ENCODE results near the gene FOXO4.

The FOXO4 gene

GRCh38 chrX:71143508-71143907, 47.9 kb downstream of the FOXO4 start:
- Histone ChIP-seq H3K27ac (ENCODE audit: low read length) (no peak overlapping the region), H3K9me3 (ENCODE audit: control insufficient read depth, insufficient read depth, low read length) (no peaks in the 10 kb centered on the region), H3K36me3 (ENCODE audit: control insufficient read depth, insufficient read depth, low read length) (peaks cover 6% of the 10 kb centered on the region; the same call in 1 of the 2 replicates), H3K27me3 (ENCODE audit: control insufficient read depth, insufficient read depth, low read length) (no peaks in the 10 kb centered on the region), H3K4me3 (ENCODE audit: low read length) (no peak overlapping the region), H3K4me1 (ENCODE audit: control insufficient read depth, insufficient read depth, low read length) (peaks cover 2% of the 10 kb centered on the region)
- DNase-seq (ENCODE audit: low read depth, low spot score) = no peak
- WGBS (ENCODE audit: insufficient coverage, insufficient read length) = no CpG with 5 or more reads among the region's 6 CpGs

DNA sequence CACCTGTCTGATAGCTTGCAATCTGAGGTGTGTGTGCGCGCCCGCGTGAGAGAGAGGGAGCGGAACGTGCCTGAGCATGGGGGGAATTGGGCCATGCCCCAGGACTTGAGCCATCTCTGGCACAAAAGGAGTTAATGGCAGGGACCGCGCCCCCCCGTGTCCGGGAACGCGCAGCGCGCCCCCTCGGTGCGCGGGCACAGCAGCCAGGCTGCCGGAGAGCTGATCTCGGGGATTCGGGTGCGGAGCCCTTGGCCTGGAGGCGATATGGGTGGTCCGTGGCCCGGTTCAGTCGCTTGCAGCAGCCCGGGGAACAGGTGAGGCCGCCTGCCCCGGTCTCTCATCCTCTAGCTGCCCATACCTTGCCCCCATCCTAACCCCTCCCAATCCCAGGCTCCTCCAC, 49.0 kb downstream of the FOXO4 start, which contains the start of gene NLGN3:
TSS of gene NLGN3 (plus strand) at position 191 of the 400 bp plus-strand sequence. CDS start 2,909 bp downstream, outside the sequence.
- WGBS (ENCODE audit: insufficient coverage, insufficient read length) = no CpG with 5 or more reads among the region's 28 CpGs
- H3K27ac ChIP-seq (ENCODE audit: low read length) = no peak within 1 kb of the TSS
- peak within 1 kb of the TSS; percentile 55; the same call in 1 of the 2 replicates for H3K4me3 ChIP-seq (ENCODE audit: low read length)

DNA sequence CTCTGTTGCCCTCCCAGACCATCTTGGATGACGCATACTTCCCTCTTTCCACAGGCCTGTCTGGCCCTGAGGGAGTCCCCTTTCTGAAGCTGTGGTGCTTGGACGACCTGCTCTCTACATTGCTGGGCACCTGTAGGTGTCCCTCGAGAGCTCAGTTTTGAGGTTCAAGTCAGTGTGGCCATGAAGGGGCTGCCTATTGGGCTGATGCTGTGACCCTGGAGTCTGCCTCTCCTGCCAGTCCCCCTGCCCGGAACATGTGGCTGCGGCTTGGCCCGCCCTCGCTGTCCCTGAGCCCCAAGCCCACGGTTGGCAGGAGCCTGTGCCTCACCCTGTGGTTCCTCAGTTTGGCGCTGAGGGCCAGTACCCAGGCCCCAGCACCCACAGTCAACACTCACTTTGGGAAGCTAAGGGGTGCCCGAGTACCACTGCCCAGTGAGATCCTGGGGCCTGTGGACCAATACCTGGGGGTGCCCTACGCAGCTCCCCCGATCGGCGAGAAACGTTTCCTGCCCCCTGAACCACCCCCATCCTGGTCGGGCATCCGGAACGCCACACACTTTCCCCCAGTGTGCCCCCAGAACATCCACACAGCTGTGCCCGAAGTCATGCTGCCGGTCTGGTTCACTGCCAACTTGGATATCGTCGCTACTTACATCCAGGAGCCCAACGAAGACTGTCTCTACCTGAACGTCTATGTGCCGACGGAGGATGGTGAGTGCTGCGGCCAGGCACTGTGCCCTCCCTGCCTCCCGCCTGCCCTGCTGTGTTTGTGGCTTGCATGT, 52.0 kb downstream of the FOXO4 start:
- Histone ChIP-seq H3K9me3 (ENCODE audit: control insufficient read depth, insufficient read depth, low read length) (no peaks in the 10 kb centered on the region), H3K36me3 (ENCODE audit: control insufficient read depth, insufficient read depth, low read length) (no peaks in the 10 kb centered on the region), H3K27me3 (ENCODE audit: control insufficient read depth, insufficient read depth, low read length) (no peaks in the 10 kb centered on the region), H3K4me1 (ENCODE audit: control insufficient read depth, insufficient read depth, low read length) (peaks cover 2% of the 10 kb centered on the region), H3K4me3 (ENCODE audit: low read length) (no peak overlapping the region), H3K27ac (ENCODE audit: low read length) (no peak overlapping the region)
- no peak for DNase-seq (ENCODE audit: low read depth, low spot score)
- WGBS (ENCODE audit: insufficient coverage, insufficient read length) = no CpG with 5 or more reads among the region's 28 CpGs

More for the DNA sequence above, 49.0 kb downstream of the FOXO4 start, which contains the start of gene NLGN3:
- Histone ChIP-seq H3K9me3 (ENCODE audit: control insufficient read depth, insufficient read depth, low read length) (no peaks in the 10 kb centered on the region), H3K27me3 (ENCODE audit: control insufficient read depth, insufficient read depth, low read length) (no peaks in the 10 kb centered on the region), H3K4me1 (ENCODE audit: control insufficient read depth, insufficient read depth, low read length) (peaks cover 2% of the 10 kb centered on the region), H3K36me3 (ENCODE audit: control insufficient read depth, insufficient read depth, low read length) (peaks cover 6% of the 10 kb centered on the region; the same call in 1 of the 2 replicates)
- no peak for DNase-seq (ENCODE audit: low read depth, low spot score)

- Histone ChIP-seq H3K9me3 (ENCODE audit: control insufficient read depth, insufficient read depth, low read length) (no peaks in the 10 kb centered on the region), H3K4me3 (ENCODE audit: low read length) (no peak overlapping the region), H3K4me1 (ENCODE audit: control insufficient read depth, insufficient read depth, low read length) (peaks cover 2% of the 10 kb centered on the region), H3K27ac (ENCODE audit: low read length) (no peak overlapping the region), H3K36me3 (ENCODE audit: control insufficient read depth, insufficient read depth, low read length) (no peaks in the 10 kb centered on the region), H3K27me3 (ENCODE audit: control insufficient read depth, insufficient read depth, low read length) (no peaks in the 10 kb centered on the region)
- no CpG with 5 or more reads among the region's 8 CpGs for WGBS (ENCODE audit: insufficient coverage, insufficient read length)
- DNase-seq (ENCODE audit: low read depth, low spot score) = no peak
Observed at GRCh38 chrX:71148278-71148663, 52.6 kb downstream of the FOXO4 start.

- H3K36me3 ChIP-seq (ENCODE audit: control insufficient read depth, insufficient read depth, low read length) = no peaks in the 10 kb centered on the region
- WGBS (ENCODE audit: insufficient coverage, insufficient read length) = no CpG with 5 or more reads among the region's 7 CpGs
- no peak for DNase-seq (ENCODE audit: low read depth, low spot score)
- no peaks in the 10 kb centered on the region; the same call in 1 of the 2 replicates for H3K4me1 ChIP-seq (ENCODE audit: control insufficient read depth, insufficient read depth, low read length)
- H3K4me3 ChIP-seq (ENCODE audit: low read length) = no peak overlapping the region
- no peaks in the 10 kb centered on the region for H3K9me3 ChIP-seq (ENCODE audit: control insufficient read depth, insufficient read depth, low read length)
- H3K27me3 ChIP-seq (ENCODE audit: control insufficient read depth, insufficient read depth, low read length) = no peaks in the 10 kb centered on the region
- H3K27ac ChIP-seq (ENCODE audit: low read length) = no peak overlapping the region
Observed at GRCh38 chrX:71151366-71151765, 55.7 kb downstream of the FOXO4 start.
